Endothelial cell (in vitro differentiated cells): ENCODE measurements around the gene TEC. TPM values are rescaled to one million over a fixed set of nuclear protein-coding genes. Genes with fewer than 3 reads are reported as not detected.

Source experiments
- DNase-seq: peaks from one replicate; pipeline ENCODE4 v3.0.0; 2021; ENCODE audit warnings: low spot score
- H3K27ac Mint-ChIP-seq: one replicate; pipeline ENCODE4 v1.8.0; 2021; ENCODE audit warnings: mixed read lengths, inconsistent platforms; ENCODE audit not compliant: unreplicated experiment
- H3K27me3 Mint-ChIP-seq: one replicate; pipeline ENCODE4 v1.8.0; 2021; ENCODE audit warnings: mild to moderate bottlenecking, moderate library complexity, mixed read lengths, inconsistent platforms; ENCODE audit not compliant: unreplicated experiment
- H3K36me3 Mint-ChIP-seq: one replicate; pipeline ENCODE4 v1.8.0; 2021; ENCODE audit warnings: mild to moderate bottlenecking, low read depth, mixed read lengths, inconsistent platforms; ENCODE audit not compliant: unreplicated experiment
- H3K4me1 Mint-ChIP-seq: one replicate; pipeline ENCODE4 v1.8.0; 2021; ENCODE audit warnings: mild to moderate bottlenecking, mixed read lengths, inconsistent platforms; ENCODE audit not compliant: unreplicated experiment
- H3K4me3 Mint-ChIP-seq: one replicate; pipeline ENCODE4 v1.8.0; 2021; ENCODE audit warnings: mild to moderate bottlenecking, mixed read lengths, inconsistent platforms; ENCODE audit not compliant: unreplicated experiment
- H3K9me3 Mint-ChIP-seq: one replicate; pipeline ENCODE4 v1.8.0; 2021; ENCODE audit warnings: mixed read lengths, inconsistent platforms; ENCODE audit not compliant: unreplicated experiment
- total RNA-seq: library from RNA; stranded (reverse); fragmentation: NEBNext Ultra II Directional; extraction: Animal tissue kit (Norgen Biotek cat#: 25700); gene quantifications from one replicate; pipeline ENCODE4 v1.2.1, GENCODE V29; 2021; ENCODE audit not compliant: unreplicated experiment
- TF ChIP-seq, protein P1 (sequence below): fragments of 200-600 bp; sonication (generic); IDR thresholded peaks from one replicate; pipeline ENCODE4 v1.5.0; 2021; ENCODE audit warnings: antibody characterized with exemption; ENCODE audit not compliant: unreplicated experiment

TEC gene
- total RNA-seq, 1 donor from 2014 or later = 1.9 TPM

DNA sequence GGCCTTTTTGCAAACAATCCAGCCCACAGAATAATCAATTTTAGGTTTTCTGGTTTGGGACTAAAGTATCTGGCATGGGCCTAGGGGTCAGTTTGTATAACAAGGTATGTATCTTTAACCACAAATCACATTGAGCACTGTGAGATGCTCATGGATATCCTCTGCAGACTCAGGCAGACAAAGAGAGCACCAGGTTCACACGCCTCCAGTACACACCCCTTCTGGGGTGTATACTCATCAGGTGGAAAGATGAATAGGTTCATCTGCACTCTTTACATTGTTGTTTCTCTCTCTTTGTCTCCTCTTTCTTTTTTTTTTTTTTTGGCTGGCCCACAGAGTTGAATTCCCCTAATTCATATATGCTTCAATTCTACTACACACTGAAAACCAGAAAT is 21.1 kb downstream of the TEC start:
- H3K27ac Mint-ChIP-seq = no peak overlapping the region
- H3K4me1 Mint-ChIP-seq = no peaks in the 10 kb centered on the region
- H3K27me3 Mint-ChIP-seq = peaks cover 3% of the 10 kb centered on the region
- H3K4me3 Mint-ChIP-seq = no peak overlapping the region
- no peaks in the 10 kb centered on the region for H3K9me3 Mint-ChIP-seq
- DNase-seq = no peak
- H3K36me3 Mint-ChIP-seq = no peaks in the 10 kb centered on the region
- TF ChIP-seq, protein P1, sequence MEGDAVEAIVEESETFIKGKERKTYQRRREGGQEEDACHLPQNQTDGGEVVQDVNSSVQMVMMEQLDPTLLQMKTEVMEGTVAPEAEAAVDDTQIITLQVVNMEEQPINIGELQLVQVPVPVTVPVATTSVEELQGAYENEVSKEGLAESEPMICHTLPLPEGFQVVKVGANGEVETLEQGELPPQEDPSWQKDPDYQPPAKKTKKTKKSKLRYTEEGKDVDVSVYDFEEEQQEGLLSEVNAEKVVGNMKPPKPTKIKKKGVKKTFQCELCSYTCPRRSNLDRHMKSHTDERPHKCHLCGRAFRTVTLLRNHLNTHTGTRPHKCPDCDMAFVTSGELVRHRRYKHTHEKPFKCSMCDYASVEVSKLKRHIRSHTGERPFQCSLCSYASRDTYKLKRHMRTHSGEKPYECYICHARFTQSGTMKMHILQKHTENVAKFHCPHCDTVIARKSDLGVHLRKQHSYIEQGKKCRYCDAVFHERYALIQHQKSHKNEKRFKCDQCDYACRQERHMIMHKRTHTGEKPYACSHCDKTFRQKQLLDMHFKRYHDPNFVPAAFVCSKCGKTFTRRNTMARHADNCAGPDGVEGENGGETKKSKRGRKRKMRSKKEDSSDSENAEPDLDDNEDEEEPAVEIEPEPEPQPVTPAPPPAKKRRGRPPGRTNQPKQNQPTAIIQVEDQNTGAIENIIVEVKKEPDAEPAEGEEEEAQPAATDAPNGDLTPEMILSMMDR = no peak

DNA sequence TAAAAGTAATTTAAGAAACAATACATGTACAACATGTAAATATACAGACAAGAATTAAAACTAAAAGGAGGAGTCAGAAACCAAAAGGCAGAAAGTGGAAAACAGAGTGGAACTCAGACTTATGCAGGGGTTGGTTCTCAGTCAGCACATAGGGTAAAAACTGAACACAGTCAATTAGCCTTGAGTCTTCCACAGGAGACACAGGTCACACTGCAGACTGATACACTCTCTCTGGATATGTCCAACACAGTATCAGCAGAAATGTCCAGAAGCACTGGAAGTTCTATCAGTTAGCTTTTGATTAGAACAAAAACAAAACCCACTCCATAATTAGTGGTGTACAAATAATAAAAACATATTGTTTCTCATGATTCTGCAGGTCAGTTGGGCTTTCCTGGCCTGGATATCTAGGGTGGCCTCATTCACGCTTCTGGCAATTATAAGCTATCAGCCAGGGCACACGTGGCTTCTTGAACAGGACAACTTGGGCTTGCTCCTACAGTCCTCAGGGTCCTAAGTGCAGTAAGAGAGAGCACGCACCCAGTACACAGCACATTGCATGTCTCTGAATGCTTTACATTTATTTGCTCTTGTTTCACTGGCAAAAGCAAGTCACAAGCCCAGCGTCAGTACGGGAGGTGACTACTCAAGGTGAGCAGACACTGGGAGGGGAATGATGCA is 21.6 kb downstream of the TEC start:
- H3K36me3 Mint-ChIP-seq = no peaks in the 10 kb centered on the region
- peaks cover 3% of the 10 kb centered on the region for H3K27me3 Mint-ChIP-seq
- TF ChIP-seq, protein P1 = no peak
- DNase-seq = no peak
- no peak overlapping the region for H3K4me3 Mint-ChIP-seq
- H3K4me1 Mint-ChIP-seq = no peaks in the 10 kb centered on the region
- H3K27ac Mint-ChIP-seq = no peak overlapping the region
- no peaks in the 10 kb centered on the region for H3K9me3 Mint-ChIP-seq

DNA sequence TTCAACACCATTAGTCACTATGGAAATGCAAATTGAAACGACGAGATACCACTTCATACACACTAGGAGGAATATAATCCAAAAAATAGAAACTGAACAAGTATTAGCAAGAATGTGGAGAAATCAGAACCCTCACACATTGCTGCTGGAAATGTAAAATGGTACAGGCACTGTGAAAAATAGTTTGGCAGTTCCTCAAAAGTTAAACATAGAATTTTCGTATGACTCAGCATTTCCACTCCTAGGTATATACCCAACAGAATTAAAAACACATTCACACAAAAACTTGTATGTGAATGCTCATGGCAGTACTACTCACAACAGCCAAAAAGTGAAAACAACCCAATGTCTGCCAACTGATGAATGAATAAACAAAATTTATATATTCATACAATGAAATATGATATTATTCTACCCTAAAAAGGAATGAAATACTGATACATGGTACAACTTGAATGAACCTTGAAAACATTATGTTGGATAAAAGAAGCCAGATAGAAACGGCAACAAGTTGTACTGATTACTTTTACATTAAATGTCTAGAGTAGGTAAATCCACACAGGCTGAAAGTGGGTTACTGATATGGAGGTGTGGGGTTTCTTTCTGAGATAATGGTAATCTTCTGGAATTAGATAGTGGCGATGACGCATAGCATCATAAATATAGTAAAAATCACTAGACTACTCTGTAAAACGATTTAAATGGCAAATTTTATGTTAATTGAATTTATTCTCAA is 22.3 kb downstream of the TEC start:
- Mint-ChIP-seq H3K4me1 (no peaks in the 10 kb centered on the region), H3K4me3 (no peak overlapping the region), H3K36me3 (no peaks in the 10 kb centered on the region), H3K9me3 (no peaks in the 10 kb centered on the region), H3K27ac (no peak overlapping the region), H3K27me3 (peaks cover 3% of the 10 kb centered on the region)
- TF ChIP-seq, protein P1 = no peak
- DNase-seq = no peak

DNA sequence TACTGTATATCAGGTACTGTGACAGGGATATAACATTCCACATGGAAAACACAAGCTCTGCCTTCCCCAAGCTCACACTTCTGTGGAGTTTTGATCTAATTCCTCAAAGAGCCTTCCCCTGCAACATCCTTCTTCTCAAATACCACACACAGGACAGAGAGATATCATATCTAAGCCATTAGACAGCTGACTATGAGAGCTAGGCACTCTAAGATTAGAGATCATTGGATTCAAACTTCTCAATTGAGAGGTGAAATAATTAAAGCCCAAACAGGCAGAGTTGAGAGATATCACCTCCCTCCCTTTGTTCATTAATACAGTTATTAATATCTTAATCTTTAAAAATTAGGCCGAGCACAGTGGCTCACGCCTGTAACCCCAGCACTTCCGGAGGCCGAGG is 25.0 kb downstream of the TEC start:
- DNase-seq = no peak
- H3K4me3 Mint-ChIP-seq = no peak overlapping the region
- H3K36me3 Mint-ChIP-seq = no peaks in the 10 kb centered on the region
- H3K9me3 Mint-ChIP-seq = no peaks in the 10 kb centered on the region
- no peak overlapping the region for H3K27ac Mint-ChIP-seq
- TF ChIP-seq, protein P1 = no peak
- H3K4me1 Mint-ChIP-seq = peaks cover 3% of the 10 kb centered on the region
- no peaks in the 10 kb centered on the region for H3K27me3 Mint-ChIP-seq

DNA sequence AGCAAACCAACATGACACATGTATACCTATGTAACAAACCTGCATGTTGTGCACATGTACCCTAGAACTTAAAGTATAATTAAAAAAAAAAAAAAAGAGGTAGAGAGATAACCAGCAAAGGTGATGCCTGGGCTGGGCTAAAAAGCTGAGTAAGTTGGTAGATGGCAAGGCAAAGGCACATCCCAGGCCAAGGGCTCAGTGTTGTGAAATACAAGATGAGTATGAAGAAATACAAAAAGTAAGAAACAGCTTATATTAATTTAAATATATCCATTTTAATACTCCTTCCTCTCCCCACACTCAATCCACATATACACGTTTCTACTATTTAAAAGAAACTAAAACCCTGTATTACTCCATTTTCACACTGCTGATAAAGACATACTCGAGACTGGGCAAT is 25.8 kb downstream of the TEC start:
- no peaks in the 10 kb centered on the region for H3K9me3 Mint-ChIP-seq
- H3K4me3 Mint-ChIP-seq = no peak overlapping the region

More for the DNA sequence above, 25.8 kb downstream of the TEC start:
- Mint-ChIP-seq H3K27me3 (no peaks in the 10 kb centered on the region), H3K36me3 (no peaks in the 10 kb centered on the region), H3K4me1 (peaks cover 3% of the 10 kb centered on the region), H3K27ac (no peak overlapping the region)
- no peak for DNase-seq
- TF ChIP-seq, protein P1 = no peak
